Neuron (in vitro differentiated cells): ENCODE measurements around the gene CNTN4.

ENCODE experiments used
- H2AFZ ChIP-seq: one replicate; pipeline ENCODE4 v1.6.1; 2013; ENCODE audit warnings: low read depth, mild to moderate bottlenecking, inconsistent platforms, low read length, moderate library complexity
- H3K27me3 ChIP-seq: one replicate; pipeline ENCODE4 v1.6.1; 2013; ENCODE audit warnings: low read length; ENCODE audit not compliant: insufficient read depth
- H3K36me3 ChIP-seq: one replicate; pipeline ENCODE4 v1.6.1; 2013; ENCODE audit warnings: low read length; ENCODE audit not compliant: insufficient read depth
- H3K4me1 ChIP-seq: one replicate; pipeline ENCODE4 v1.6.1; 2013; ENCODE audit warnings: low read length; ENCODE audit not compliant: insufficient read depth
- H3K4me3 ChIP-seq: 2 replicates; pipeline ENCODE4 v1.5.1; 2013; ENCODE audit warnings: mild to moderate bottlenecking, low read length, moderate library complexity
- H3K9me3 ChIP-seq: one replicate; pipeline ENCODE4 v1.6.1; 2013; ENCODE audit warnings: low read length

Gene CNTN4

GRCh38 chr3:2680236-2680635 lies 581.6 kb downstream of the CNTN4 start:
- H3K4me3 ChIP-seq = no peak overlapping the region
- H3K9me3 ChIP-seq = no peaks in the 10 kb centered on the region
- no peak overlapping the region for H2AFZ ChIP-seq
- H3K27me3 ChIP-seq = no peaks in the 10 kb centered on the region
- no peaks in the 10 kb centered on the region for H3K36me3 ChIP-seq
- H3K4me1 ChIP-seq = peaks cover 7% of the 10 kb centered on the region

GRCh38 chr3:2684046-2684445 lies 585.4 kb downstream of the CNTN4 start:
- H3K27me3 ChIP-seq = no peaks in the 10 kb centered on the region
- H3K9me3 ChIP-seq = no peaks in the 10 kb centered on the region
- no peaks in the 10 kb centered on the region for H3K36me3 ChIP-seq
- H2AFZ ChIP-seq = no peak overlapping the region
- H3K4me1 ChIP-seq = peaks cover 6% of the 10 kb centered on the region
- no peak overlapping the region for H3K4me3 ChIP-seq

- H3K9me3 ChIP-seq = no peaks in the 10 kb centered on the region
- H3K27me3 ChIP-seq = no peaks in the 10 kb centered on the region
- no peaks in the 10 kb centered on the region for H3K36me3 ChIP-seq
- no peak overlapping the region for H2AFZ ChIP-seq
- no peaks in the 10 kb centered on the region for H3K4me1 ChIP-seq
- H3K4me3 ChIP-seq = no peak overlapping the region
Observed at GRCh38 chr3:2686816-2687502, 588.3 kb downstream of the CNTN4 start.

GRCh38 chr3:2697589-2697988 lies 598.9 kb downstream of the CNTN4 start:
- Histone ChIP-seq H3K36me3 (no peaks in the 10 kb centered on the region), H3K27me3 (no peaks in the 10 kb centered on the region), H3K9me3 (no peaks in the 10 kb centered on the region)

GRCh38 chr3:2701471-2701870 lies 602.8 kb downstream of the CNTN4 start:
- Histone ChIP-seq H3K27me3 (no peaks in the 10 kb centered on the region), H2AFZ (no peak overlapping the region), H3K9me3 (no peaks in the 10 kb centered on the region), H3K36me3 (no peaks in the 10 kb centered on the region), H3K4me3 (no peak overlapping the region), H3K4me1 (no peaks in the 10 kb centered on the region)

More at GRCh38 chr3:2697589-2697988, 598.9 kb downstream of the CNTN4 start:
- Histone ChIP-seq H3K4me1 (no peaks in the 10 kb centered on the region), H3K4me3 (no peak overlapping the region), H2AFZ (no peak overlapping the region)

GRCh38 chr3:2706144-2706835 lies 607.6 kb downstream of the CNTN4 start:
- Histone ChIP-seq H3K36me3 (no peaks in the 10 kb centered on the region), H3K4me3 (no peak overlapping the region), H3K27me3 (no peaks in the 10 kb centered on the region), H3K9me3 (no peaks in the 10 kb centered on the region), H3K4me1 (peaks cover 10% of the 10 kb centered on the region), H2AFZ (no peak overlapping the region)

DNA sequence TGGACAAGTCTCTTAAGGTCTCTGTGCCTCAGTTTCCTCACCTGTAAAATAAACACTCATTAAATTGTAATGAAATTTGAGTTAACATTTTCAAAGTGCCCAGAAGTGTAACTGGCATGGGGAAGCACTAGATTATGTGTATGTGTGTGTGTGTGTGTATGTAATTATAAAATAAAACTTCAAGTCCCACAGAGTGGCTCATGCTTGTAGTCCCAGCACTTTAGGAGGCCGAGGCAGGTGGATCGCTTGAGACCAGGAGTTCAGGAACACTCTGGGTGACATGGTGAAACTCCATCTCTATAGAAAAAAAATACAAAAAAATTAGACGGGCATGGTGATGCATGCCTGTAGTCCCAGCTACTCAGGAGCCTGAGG lies 608.2 kb downstream of the CNTN4 start:
- Histone ChIP-seq H3K27me3 (no peaks in the 10 kb centered on the region), H3K36me3 (no peaks in the 10 kb centered on the region), H3K9me3 (no peaks in the 10 kb centered on the region), H2AFZ (no peak overlapping the region), H3K4me3 (no peak overlapping the region), H3K4me1 (peaks cover 10% of the 10 kb centered on the region)

DNA sequence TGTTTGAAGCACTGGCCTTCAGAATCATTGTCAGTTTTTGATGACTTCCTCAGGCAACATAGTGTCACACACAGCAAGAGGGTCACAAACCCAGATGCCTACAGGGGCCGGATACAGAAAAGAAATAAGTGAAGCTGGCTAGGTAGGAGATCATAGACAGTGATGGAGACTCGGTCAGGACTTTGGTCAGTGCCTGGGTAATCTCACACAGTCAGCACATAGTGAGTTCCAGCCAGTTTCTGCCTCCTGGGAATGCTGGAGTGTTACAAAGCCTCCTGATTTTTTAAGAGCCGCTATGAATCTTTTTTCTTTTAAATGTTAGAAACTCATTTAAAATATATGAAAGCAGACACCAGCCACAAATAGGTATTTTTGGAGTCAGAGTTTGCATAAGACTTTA lies 612.4 kb downstream of the CNTN4 start:
- H3K36me3 ChIP-seq = no peaks in the 10 kb centered on the region
- no peak overlapping the region for H3K4me3 ChIP-seq
- no peak overlapping the region for H2AFZ ChIP-seq
- H3K9me3 ChIP-seq = no peaks in the 10 kb centered on the region
- H3K27me3 ChIP-seq = no peaks in the 10 kb centered on the region
- H3K4me1 ChIP-seq = peaks cover 10% of the 10 kb centered on the region

- H3K36me3 ChIP-seq = no peaks in the 10 kb centered on the region
- no peak overlapping the region for H3K4me3 ChIP-seq
- no peaks in the 10 kb centered on the region for H3K9me3 ChIP-seq
- H3K4me1 ChIP-seq = peaks cover 10% of the 10 kb centered on the region
- no peaks in the 10 kb centered on the region for H3K27me3 ChIP-seq
- no peak overlapping the region for H2AFZ ChIP-seq
Observed at GRCh38 chr3:2713923-2714322, 615.3 kb downstream of the CNTN4 start.

GRCh38 chr3:2714834-2715233 lies 616.2 kb downstream of the CNTN4 start:
- Histone ChIP-seq H3K27me3 (no peaks in the 10 kb centered on the region), H3K9me3 (no peaks in the 10 kb centered on the region), H2AFZ (no peak overlapping the region), H3K4me1 (peaks cover 10% of the 10 kb centered on the region), H3K4me3 (no peak overlapping the region), H3K36me3 (no peaks in the 10 kb centered on the region)

DNA sequence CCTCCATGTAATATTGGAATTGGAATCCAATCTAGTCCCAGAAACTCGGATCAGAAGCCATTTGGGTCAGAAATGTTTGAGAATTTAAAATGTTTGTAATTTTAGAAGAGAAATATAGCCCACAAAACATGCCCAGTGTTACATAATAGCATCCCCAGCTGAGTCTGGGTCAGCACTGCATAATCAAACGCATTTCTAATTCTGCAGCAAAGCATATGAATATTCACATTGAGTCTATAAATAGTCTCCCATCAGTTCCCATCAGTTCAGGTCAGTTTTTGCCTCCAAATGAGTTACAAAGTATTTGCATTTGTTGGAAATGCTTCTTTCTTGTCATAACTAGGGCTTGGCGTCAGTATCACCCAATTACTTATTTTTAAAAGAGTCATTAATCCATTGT lies 628.4 kb downstream of the CNTN4 start:
- no peaks in the 10 kb centered on the region for H3K9me3 ChIP-seq
- H3K4me1 ChIP-seq = peaks cover 35% of the 10 kb centered on the region
- peak overlapping the region; percentile 86 for H2AFZ ChIP-seq
- H3K36me3 ChIP-seq = no peaks in the 10 kb centered on the region
- no peaks in the 10 kb centered on the region for H3K27me3 ChIP-seq
- no peak overlapping the region for H3K4me3 ChIP-seq

GRCh38 chr3:2727610-2728318 lies 629.1 kb downstream of the CNTN4 start:
- peak overlapping the region; percentile 4 for H3K4me3 ChIP-seq
- H3K9me3 ChIP-seq = no peaks in the 10 kb centered on the region
- H3K36me3 ChIP-seq = no peaks in the 10 kb centered on the region
- peaks cover 35% of the 10 kb centered on the region for H3K4me1 ChIP-seq
- no peaks in the 10 kb centered on the region for H3K27me3 ChIP-seq
- H2AFZ ChIP-seq = peak overlapping the region; percentile 86

GRCh38 chr3:2731843-2732242 lies 633.2 kb downstream of the CNTN4 start:
- no peak overlapping the region for H3K4me3 ChIP-seq
- peak overlapping the region; percentile 26 for H2AFZ ChIP-seq
- H3K36me3 ChIP-seq = no peaks in the 10 kb centered on the region
- H3K27me3 ChIP-seq = no peaks in the 10 kb centered on the region
- peaks cover 39% of the 10 kb centered on the region for H3K4me1 ChIP-seq
- H3K9me3 ChIP-seq = no peaks in the 10 kb centered on the region
